Astrocyte (in vitro differentiated cells and primary cell): Measurements from ENCODE around the gene ATRNL1. TPM values are rescaled to one million over a fixed set of nuclear protein-coding genes. Genes with fewer than 3 reads are reported as not detected.
"Not testable (repeated sequence)": the region's sequence is repeated elsewhere in the genome, so short reads cannot be mapped to it uniquely, and the experiment has no call there.

Experiments
- DNase-seq: peaks from one replicate; pipeline ENCODE4 v3.0.0-alpha.2; 2010; ENCODE audit warnings: low read depth
- FAIRE-seq: peaks from 2 replicates; lab custom pipeline; 2011; peaks lifted over from hg19 to GRCh38; lab: Jason Lieb, UNC
- H2AFZ ChIP-seq: 2 replicates; pipeline ENCODE4 v1.6.0; 2012; ENCODE audit warnings: low read depth, low read length, inconsistent platforms
- H3K27ac ChIP-seq: 2 replicates; pipeline ENCODE4 v1.5.1; 2011; ENCODE audit warnings: low read depth, low read length, inconsistent platforms
- H3K27me3 ChIP-seq: 2 replicates; pipeline ENCODE4 v1.6.0; 2011; ENCODE audit warnings: low read length, inconsistent platforms; ENCODE audit not compliant: insufficient read depth
- H3K36me3 ChIP-seq: 2 replicates; pipeline ENCODE4 v1.5.1; 2011; ENCODE audit warnings: low read length, inconsistent platforms; ENCODE audit not compliant: insufficient read depth
- H3K4me1 ChIP-seq: 2 replicates; pipeline ENCODE4 v1.5.1; 2011; ENCODE audit warnings: low read length, inconsistent platforms; ENCODE audit not compliant: insufficient read depth
- H3K4me2 ChIP-seq: 2 replicates; pipeline ENCODE4 v1.6.0; 2012; ENCODE audit warnings: low read length, inconsistent platforms
- H3K4me3 ChIP-seq: 2 replicates; pipeline ENCODE4 v1.5.1; 2011; ENCODE audit warnings: low read depth, mild to moderate bottlenecking, low read length, inconsistent platforms; ENCODE audit not compliant: insufficient read depth
- H3K79me2 ChIP-seq: 2 replicates; pipeline ENCODE4 v1.6.0; 2012; ENCODE audit warnings: mild to moderate bottlenecking, low read length, inconsistent platforms; ENCODE audit not compliant: insufficient read depth
- H3K9ac ChIP-seq: 2 replicates; pipeline ENCODE4 v1.6.0; 2012; ENCODE audit warnings: mild to moderate bottlenecking, low read length, inconsistent platforms
- H3K9me3 ChIP-seq: 2 replicates; pipeline ENCODE4 v1.5.1; 2012; ENCODE audit warnings: low read depth, mild to moderate bottlenecking, low read length, inconsistent platforms; ENCODE audit not compliant: insufficient read depth
- H4K20me1 ChIP-seq: 2 replicates; pipeline ENCODE4 v1.6.0; 2012; ENCODE audit warnings: low read length, inconsistent platforms; ENCODE audit not compliant: insufficient read depth
- H3K27ac Mint-ChIP-seq: one replicate; pipeline ENCODE4 v1.8.0; 2021; ENCODE audit warnings: mild to moderate bottlenecking, mixed read lengths; ENCODE audit not compliant: unreplicated experiment
- H3K27me3 Mint-ChIP-seq: one replicate; pipeline ENCODE4 v1.8.0; 2021; ENCODE audit warnings: low read depth, mixed read lengths; ENCODE audit not compliant: unreplicated experiment
- H3K36me3 Mint-ChIP-seq: one replicate; pipeline ENCODE4 v1.8.0; 2021; ENCODE audit warnings: low read depth, mixed read lengths; ENCODE audit not compliant: unreplicated experiment
- H3K4me1 Mint-ChIP-seq: one replicate; pipeline ENCODE4 v1.8.0; 2021; ENCODE audit warnings: low read depth, mixed read lengths; ENCODE audit not compliant: unreplicated experiment
- H3K4me3 Mint-ChIP-seq: one replicate; pipeline ENCODE4 v1.8.0; 2021; ENCODE audit warnings: mild to moderate bottlenecking, moderate library complexity, mixed read lengths; ENCODE audit not compliant: unreplicated experiment
- H3K9me3 Mint-ChIP-seq: one replicate; pipeline ENCODE4 v1.8.0; 2021; ENCODE audit warnings: mild to moderate bottlenecking, mixed read lengths; ENCODE audit not compliant: unreplicated experiment
- CTCF ChIP-seq: IDR thresholded peaks from 2 replicates; pipeline ENCODE4 v1.5.1; 2011; ENCODE audit warnings: low read depth, mild to moderate bottlenecking, inconsistent platforms, low read length, moderate library complexity; ENCODE audit not compliant: insufficient read depth
- EZH2 ChIP-seq: IDR thresholded peaks from 2 replicates; pipeline ENCODE4 v1.6.1; 2012; ENCODE audit warnings: mild to moderate bottlenecking, low read length, inconsistent platforms; ENCODE audit not compliant: insufficient read depth
- total RNA-seq: library from RNA; stranded (reverse); gene quantifications from 2 replicates; pipeline ENCODE4 v1.2.1, GENCODE V29; 2021

ATRNL1 gene
- total RNA-seq, 1 donor from 2014 or later = 17.5 TPM

GRCh38 chr10:115103700-115104099 lies 10.5 kb downstream of the ATRNL1 start:
- no peak overlapping the region for H3K27ac Mint-ChIP-seq
- TF ChIP-seq EZH2 = no peak
- no peak for TF ChIP-seq CTCF
- Histone ChIP-seq H3K4me2 (no peak overlapping the region), H4K20me1 (no peaks in the 10 kb centered on the region), H3K4me3 (no peak overlapping the region), H3K27ac (no peak overlapping the region), H3K36me3 (no peaks in the 10 kb centered on the region), H3K9me3 (peaks cover 3% of the 10 kb centered on the region), H3K9ac (no peak overlapping the region), H3K79me2 (no peaks in the 10 kb centered on the region), H2AFZ (no peak overlapping the region), H3K27me3 (no peaks in the 10 kb centered on the region), H3K4me1 (no peaks in the 10 kb centered on the region)
- peaks cover 17% of the 10 kb centered on the region for H3K36me3 Mint-ChIP-seq
- H3K4me1 Mint-ChIP-seq = no peaks in the 10 kb centered on the region
- no peak overlapping the region for H3K4me3 Mint-ChIP-seq
- DNase-seq (no peak), FAIRE-seq (no peak)
- no peaks in the 10 kb centered on the region for H3K27me3 Mint-ChIP-seq
- H3K9me3 Mint-ChIP-seq = peaks cover 19% of the 10 kb centered on the region

GRCh38 chr10:115105411-115105810 lies 12.2 kb downstream of the ATRNL1 start:
- not testable (repeated sequence) for H3K27ac Mint-ChIP-seq, H2AFZ ChIP-seq, DNase-seq, H3K9ac ChIP-seq, H3K27me3 ChIP-seq, H3K36me3 ChIP-seq, FAIRE-seq, H3K9me3 ChIP-seq, H4K20me1 ChIP-seq, H3K27ac ChIP-seq, H3K4me1 ChIP-seq, H3K4me2 ChIP-seq, H3K27me3 Mint-ChIP-seq, H3K4me3 Mint-ChIP-seq, H3K4me1 Mint-ChIP-seq, H3K4me3 ChIP-seq, H3K79me2 ChIP-seq
- peaks cover 19% of the 10 kb centered on the region for H3K9me3 Mint-ChIP-seq
- H3K36me3 Mint-ChIP-seq = peaks cover 17% of the 10 kb centered on the region

GRCh38 chr10:115107830-115108229 lies 14.7 kb downstream of the ATRNL1 start:
- Histone ChIP-seq H3K36me3 (no peaks in the 10 kb centered on the region), H3K27me3 (no peaks in the 10 kb centered on the region), H3K4me3 (no peak overlapping the region), H4K20me1 (no peaks in the 10 kb centered on the region), H3K79me2 (no peaks in the 10 kb centered on the region), H3K4me1 (no peaks in the 10 kb centered on the region), H3K27ac (no peak overlapping the region), H3K9ac (no peak overlapping the region), H2AFZ (no peak overlapping the region), H3K4me2 (no peak overlapping the region), H3K9me3 (peaks cover 3% of the 10 kb centered on the region)
- H3K9me3 Mint-ChIP-seq = peaks cover 24% of the 10 kb centered on the region
- no peak overlapping the region for H3K4me3 Mint-ChIP-seq
- DNase-seq (no peak), FAIRE-seq (no peak)
- no peaks in the 10 kb centered on the region for H3K4me1 Mint-ChIP-seq
- no peak overlapping the region for H3K27ac Mint-ChIP-seq
- TF ChIP-seq EZH2 (no peak), CTCF (no peak)
- peaks cover 17% of the 10 kb centered on the region for H3K36me3 Mint-ChIP-seq
- no peaks in the 10 kb centered on the region for H3K27me3 Mint-ChIP-seq
